Stimulated activated CD8-positive, alpha-beta memory T cell treated with anti-CD3 and anti-CD28 coated beads, Interleukin-7, amount 100 ng/mL, for 48 hours (primary cell): ENCODE measurements around the gene JPH2.

Source experiments
- DNase-seq, 2 donors: peaks; one replicate each; pipeline ENCODE4 v3.0.0-alpha.2; 2020; ENCODE audit warnings: low read depth in 1 of 2; ENCODE audit errors: extremely low read depth in 1 of 2

Gene JPH2

DNA sequence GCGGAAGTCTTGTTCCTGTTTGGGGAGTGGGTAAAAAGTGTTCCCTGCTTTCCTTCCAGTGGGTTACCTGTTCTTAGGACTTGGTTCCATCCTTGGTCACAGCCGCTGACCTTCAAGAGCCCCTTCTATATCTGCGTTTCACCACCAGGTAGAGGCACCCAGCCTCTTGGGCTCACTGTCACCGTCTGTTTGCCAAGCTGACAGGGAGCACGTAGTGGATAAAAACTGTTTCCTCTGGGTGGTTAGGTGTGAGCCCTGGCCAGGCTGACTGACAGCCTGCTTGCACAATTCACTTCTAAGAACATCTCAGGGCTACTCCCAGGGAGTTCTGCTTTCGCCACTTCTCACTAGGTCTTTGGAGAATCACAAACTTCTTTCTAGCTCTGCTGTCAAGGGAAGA, 1.8 kb upstream of the JPH2 start:
- DNase-seq = no peak

DNA sequence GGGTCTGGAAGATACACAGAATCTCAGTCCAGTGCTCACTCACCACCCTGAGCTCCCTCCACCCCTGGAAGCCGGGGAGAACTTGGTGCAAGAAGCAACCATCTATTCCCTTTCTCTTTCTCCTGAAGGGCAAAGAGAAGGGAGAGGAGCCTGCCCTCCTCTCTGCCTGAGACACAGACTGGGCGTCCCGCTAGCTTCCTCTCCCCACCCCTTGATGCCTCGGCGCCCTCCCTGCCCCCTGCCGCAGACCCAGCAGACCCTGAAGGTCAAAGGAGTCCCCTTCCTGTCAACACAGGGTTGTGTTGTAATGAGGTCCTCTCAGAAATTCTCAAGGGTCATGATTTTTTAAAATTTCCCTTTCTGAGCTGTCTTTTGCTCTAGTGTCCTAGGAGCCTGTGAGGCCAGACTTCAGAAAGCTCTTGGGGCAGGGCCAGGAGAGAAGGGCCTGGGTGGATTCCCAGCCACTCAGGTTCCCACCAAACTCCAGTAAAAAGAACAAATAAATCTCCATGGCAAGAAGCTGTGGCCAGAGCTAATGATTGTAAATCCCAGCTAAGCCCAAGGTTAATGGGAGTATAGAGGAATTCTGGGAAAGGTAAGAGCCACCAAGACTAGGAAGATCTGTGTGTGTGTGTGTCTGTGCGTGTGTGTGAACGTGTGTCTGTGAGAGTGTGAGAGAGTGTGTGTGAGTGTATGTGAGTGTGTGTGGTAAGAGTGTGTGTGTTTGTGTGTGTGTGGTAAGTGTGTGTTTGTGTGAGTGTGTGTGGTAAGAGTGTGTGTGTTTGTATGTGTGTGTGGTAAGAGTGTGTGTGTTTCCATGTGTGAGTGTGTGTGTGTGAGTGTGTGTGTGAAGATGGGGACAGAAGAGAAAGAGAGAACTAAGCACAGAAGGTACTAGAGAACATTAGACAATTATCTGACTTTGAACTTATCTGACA, 1.1 kb upstream of the JPH2 start:
- no peak for DNase-seq

DNA sequence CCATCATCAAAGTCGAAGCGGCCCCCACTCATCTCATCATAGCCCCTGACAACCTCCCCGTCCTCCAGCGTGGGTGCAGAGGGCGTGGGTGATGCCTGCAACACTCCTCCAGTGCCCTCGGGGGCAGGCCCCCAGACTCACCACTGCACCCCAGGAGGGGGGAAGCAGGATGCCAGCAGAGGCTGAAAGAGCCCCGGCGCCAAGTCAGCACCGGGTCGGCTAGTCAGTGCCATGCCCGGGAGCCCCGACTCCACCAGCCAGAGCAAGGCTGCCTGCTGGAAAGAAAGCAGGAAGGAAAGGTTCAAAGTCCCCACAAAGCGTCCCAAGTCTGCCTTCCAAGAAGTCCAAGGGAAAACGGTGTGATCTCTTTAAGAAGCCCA, 324 bp downstream of the JPH2 start:
- DNase-seq = no peak

DNA sequence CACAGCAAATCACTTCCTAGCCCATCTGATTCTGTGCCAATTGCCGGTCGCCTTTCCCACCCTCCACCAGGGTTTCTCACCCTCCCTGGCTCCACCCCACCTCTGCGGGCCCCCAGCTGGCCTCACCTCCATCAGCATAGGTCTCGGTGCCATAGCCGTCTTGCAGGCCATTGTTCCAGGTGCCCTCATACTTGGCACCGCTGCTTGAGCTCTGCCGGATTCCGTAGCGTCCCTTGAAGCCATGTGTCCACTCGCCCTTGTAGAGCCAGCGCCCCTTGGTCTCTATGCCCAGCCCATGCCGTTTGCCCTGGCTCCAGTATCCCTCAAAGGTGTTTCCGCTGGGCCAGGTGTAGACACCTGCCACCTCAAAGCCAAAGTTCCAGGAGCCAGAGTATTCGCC, 787 bp downstream of the JPH2 start:
- no peak for DNase-seq

DNA sequence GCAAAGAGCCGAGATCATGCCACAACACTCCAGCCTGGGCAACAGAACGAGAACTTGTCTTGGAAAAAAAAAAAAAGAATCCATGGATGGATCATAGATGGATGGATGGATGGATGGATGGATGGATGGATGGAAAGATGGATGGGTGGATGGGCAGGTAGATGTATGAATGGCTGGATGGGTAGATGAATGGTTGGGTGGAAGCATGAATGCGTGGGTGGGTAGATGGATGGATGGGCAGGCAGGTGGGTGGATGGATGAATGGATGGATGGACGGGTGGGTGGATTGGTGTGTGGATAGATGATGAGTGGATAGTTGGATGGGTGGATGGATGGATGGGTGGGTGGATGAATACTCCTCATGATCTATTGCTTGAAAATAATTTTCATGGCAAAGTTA, 1.4 kb downstream of the JPH2 start:
- no peak for DNase-seq

DNA sequence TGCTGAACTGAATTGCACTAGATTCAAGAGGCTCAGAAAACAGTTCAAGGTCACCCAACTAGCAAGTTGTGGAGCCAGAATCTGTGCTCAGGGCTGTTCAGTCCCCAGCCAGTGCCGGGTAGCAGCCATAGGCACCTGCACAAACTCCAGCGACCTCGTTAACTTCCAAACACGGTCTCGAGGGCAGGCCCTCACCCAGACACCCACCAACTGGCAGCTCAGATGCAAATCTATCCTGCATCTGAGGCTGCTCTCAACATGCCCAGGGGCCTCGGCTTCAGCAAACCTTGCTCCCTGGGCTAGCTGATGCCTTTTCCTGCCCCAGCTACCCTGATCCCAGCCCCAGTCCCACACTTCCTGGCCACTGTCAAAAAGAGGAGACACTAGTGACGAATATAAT, 3.7 kb downstream of the JPH2 start:
- DNase-seq = no peak

DNA sequence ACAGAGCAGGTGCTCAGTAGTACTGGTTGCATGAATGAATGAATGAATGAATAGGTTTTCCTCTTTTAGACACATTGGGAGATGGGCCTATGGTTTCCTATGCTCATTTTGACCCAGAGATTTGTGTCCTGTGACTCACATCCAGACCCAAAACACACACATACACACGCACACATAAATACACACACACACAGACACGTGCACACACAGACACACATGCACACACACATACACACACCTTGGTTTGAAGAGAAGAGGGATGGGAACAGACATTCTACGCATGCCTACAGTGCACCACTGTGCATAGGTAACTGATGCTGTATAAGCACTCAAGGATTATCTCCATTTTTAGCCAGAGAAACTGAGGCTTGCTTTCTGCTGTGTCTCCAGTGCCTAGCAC, 4.1 kb downstream of the JPH2 start:
- no peak for DNase-seq

DNA sequence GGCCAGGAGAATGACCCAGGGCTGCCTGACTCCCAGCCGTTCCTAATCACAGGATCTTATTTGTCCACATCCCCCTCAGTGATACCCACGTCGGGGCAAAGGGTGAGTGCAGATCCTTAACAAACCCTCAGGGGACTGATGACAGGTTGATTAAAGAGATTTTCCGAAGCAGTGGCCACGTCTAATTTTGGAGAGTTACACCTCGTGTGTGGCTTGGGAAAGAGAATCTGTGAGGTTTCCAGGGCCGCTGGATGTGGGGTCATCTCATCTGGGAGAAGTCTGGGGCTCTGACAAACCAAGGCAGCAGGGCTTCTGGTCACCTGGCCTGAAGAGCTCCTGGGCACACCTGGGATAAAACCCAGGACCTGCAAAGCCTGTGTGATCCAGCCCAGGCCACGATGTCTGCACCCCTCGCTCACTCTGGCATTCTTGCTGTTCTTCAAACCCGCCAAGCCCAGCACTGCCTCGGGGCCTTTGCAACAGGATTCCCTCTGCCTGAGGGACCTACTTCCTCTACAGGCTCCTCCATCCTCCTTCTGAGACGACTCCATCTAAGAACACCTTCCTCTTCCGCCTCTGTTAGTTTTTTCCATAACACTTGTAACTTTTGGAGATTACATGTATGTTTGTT, 4.7 kb downstream of the JPH2 start:
- DNase-seq = no peak

DNA sequence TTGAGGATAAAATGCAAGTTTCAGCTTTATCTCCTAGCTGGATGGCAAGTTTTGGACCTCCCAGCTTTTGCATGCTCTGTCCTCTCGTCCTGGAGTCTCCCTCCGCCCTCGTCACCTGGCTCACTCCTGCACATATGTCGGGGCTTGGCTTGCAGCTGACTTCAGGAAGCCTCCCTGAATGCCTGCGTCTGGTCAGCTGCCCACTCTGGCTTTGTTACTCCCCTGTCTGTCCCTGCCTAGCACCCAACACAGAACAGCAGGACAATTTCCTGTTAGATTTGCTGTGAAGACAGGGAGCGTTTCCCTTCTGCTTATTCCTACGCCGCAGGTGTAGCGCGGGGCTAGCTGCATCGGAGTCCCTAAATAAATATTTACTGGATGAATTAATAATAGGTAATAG, 5.4 kb downstream of the JPH2 start:
- no peak for DNase-seq

DNA sequence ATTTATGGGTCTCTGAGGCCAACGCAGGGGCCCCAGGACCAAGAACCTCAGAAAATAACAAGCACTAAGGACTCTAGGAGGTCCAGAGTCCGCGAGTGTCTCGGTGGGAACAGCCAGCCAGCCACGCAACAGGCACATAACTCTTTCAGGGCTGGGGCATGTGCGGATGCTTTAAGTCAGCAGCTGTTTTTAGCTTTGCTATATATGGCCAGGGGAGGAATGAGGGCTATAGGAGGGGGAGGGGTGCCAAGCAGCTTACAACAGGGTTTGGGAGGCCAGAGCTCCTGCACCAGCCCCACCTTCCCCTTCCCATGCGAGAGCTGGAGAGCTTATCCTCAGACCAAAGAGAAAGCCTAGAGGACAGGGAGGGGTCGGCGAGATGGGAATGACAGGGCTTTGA, 6.2 kb downstream of the JPH2 start:
- DNase-seq = no peak

DNA sequence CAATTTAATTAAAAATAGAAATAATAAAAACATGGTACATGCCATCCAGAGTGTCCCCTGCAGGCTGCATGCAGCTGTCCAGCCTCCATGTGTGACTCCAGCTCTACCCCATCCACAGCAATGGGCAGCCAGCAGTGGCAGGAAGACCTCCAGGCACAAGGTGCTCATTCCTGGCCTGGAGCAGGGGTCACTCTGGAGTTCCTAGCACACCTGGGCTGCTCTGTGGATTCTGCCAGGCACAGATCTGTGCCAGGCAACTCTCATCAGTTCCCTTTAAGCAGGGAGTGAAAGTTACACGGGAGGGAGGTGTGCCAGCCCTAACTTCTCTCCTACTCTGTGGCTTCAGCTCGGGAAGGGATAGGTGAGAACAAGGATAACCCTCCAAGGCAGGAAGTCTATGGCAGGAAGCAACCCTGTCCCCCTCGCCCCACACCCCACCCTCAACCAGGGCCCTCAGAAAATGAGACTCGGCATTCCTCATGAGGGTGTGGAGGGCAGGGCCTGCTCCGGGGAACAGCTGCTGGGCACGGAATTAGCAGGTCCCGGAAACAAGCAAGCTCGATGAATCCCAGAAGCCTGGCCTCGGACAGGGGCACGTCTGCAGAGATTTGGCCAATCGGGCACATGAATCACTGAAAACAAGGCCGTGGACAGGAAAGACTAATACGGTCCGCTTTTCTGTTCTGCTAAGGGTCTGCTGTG, 10.0 kb downstream of the JPH2 start:
- DNase-seq = no peak

DNA sequence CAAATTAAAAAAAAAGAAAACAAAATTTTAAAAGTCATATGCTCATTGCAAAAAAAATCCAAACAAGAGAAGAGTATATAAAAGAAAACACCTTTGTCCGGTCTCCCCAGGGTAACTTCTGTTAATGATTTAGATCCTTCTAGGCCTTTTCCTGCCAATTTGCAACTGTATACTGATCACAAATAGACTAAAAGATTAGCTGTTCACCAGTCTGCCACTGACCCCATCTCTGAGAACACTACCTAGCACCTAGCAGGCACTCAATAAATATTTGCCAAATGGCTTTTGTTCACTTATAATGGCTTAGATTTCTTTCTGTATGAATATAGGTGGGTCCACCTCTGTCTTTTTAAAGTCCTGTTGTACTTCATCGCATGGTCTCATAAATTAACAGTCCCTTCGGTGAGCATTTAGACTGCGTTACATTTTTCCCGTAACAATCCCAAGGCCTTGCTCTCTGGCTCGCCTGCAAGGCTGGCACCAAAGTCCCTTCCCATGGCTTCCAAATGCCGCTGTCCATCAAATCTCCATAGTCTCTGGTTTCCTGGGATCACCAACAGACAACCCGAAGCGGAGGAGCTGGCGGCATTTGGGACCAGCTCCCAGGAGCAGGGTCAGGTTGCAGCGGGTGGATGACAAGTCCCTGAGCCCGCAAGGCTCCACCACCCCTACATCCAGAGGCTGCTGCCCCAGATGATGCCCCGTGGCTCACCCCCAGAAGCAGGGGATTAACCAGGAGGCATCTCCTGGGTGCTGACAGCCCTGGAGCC, 11.8 kb downstream of the JPH2 start:
- no peak for DNase-seq

DNA sequence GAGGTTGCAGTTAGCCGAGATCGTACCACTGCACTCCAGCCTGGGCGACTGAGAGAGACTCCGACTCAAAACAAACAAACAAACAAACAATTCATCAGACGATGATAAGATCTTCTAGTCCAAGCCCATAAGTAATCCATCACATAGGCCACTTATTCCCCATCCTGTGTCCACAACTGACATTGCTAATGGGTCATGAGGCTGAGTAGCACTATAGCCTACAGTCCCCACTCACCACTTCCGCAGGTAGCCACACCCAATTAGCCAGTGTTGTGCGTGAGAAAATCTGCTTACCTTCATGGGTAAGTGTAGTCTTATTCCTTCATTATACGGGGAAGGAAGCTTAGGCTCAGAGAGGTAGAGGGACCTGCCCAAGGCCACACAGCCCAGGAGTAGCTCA, 13.1 kb downstream of the JPH2 start:
- DNase-seq = no peak

DNA sequence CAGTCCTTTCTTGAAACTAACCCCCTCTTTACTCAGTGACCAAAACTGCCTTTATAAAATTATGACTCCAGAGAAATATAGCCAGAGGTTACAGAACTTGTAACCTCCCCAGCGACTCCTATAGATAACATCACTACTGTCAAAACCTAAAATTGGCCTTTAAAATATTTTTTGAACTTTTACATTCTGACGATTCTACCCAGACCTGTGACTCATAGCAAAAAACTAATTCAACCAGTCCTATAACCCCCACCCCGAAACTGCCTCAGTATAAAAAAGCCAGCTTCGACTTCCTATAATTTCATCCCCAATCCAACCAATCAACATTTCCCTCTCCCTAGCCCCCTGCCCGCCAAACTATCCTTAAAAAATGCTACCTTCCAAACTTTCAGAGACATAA, 13.9 kb downstream of the JPH2 start:
- DNase-seq = no peak

DNA sequence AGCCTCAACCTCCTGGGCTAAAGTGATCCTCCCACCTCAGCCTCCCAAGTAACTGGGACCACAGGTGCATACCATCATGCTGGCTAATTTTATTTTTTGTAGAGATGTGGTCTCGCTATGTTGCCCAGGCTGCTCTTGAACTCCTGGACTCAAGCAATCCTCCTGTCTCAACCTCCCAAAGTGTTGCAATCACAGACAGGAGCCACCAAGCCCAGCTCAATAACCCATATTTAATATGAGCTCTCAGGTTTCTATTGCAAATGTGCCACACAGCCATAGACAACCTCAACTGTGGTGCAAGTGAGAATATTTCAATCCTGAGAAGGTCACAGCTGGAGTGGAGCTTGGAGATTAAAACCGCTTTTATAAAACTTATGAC, 14.4 kb downstream of the JPH2 start:
- no peak for DNase-seq

DNA sequence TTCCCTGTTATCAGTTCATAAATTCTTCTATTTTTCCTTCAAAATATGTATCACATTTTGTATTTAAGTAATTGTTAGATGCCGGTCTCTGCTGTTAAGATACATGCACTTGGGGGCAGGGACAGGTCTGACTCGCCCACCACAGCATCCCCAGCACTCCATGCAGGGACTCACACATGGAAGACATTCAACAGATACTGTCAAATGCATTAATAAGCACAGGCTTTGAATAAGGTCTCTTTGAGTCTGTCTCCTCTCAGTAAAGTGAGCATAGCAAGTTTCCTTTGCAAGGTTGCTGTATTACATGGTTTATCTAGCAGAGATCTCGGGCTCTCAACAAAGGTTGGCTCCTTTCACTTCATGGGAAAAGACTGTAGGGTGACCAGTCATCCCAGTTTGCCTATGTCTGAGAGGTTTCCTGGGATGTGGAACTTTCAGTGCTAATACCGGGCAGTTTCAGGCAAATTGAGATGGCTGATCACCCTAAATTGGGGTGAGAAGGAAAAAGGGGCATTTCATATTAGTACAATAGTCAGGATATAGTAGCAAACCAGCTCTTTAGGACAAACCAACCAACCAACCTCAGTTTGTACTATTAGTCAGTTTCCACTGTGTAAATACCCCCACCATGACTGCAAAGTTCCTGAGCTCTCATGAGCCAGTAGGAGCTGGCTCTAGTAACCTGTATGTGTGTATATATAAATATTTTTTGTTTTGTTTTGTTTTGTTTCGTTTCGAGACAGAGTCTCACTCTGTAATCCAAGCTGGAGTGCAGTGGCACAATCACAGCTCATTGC, 15.0 kb downstream of the JPH2 start:
- DNase-seq = no peak

DNA sequence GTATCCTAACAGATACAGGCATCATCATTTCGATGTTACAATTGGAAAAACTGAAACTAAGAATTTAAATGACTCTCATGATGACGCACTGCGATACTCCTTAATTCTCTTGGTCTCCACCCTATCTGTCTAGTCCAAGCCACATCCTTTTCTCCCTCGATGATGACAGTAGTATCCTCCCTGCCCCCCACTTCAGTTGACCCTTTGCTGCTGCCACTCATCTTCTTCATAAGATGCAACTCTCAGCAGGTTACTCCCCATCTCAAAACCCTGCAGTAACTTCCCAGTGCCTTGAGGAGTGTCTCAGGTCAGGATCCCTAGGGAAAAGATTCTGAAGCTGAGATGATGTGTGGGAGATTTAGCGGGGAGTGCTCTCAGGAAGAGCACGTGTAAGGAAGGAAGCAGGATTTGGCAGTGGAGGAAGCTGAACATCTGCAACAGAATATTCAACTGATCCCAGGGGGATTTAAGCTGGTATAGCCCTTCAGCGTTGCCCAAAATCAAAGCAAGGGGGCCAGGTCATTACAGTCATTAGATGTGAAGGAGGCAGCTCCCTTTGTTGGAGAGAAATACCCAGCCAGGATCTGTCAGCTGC, 16.1 kb downstream of the JPH2 start:
- DNase-seq = no peak

DNA sequence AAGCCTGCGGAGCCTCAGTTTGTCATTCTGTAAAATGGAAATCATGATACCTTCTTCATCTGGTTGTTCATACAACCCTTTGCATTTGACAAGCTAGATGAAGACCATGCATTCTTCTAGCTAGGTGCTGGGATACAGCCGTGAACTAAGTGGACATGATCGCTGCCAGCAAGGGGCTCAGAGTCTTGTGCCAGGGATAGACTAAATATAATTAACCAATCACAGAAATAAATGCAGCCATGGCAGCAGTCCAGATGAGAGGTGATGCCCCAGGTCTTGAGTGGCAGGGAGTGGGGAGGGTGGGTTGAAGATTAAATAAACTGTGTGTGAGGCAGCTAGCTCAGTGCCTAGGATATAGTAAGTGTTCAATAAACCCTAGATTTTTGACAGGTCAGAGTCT, 19.3 kb downstream of the JPH2 start:
- no peak for DNase-seq

DNA sequence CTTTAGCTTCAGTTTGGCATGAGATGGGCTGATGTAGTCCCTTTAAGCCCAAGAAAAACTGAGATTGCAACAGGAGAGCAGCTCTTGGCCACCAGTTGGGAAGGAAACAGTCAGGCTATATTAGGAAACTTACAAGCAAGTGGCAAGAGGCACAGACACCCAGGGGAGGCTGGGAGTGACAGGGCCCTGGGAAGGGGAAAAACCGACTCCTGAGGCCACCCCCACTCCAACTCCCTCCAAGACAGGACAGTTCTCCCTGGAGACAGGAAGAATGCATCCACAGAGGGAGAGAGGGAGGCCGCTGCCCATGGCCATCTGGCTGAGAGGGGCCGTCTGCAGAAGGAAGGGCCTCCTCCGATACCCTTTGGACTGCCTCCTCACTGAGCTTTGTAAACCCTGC, 20.5 kb downstream of the JPH2 start:
- no peak for DNase-seq

DNA sequence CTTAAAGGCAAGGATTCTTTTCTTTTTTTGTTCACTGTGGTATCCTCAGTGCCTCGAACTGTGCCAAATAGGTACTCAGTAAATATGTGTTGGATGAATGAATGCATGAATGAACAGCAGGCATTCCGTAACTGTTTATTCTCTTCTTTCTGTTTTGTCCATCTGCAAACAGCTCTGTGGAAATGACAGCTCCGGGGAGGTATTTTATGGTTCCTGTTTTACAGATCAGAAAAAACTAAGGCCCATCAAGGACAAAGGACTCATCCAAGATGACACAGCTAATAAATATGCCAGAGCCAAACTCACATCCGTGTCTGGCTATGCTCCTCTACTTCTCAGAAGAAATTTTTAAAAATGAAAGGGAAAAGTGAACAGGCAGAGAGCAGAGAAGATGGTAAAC, 21.0 kb downstream of the JPH2 start:
- DNase-seq = no peak
